Measurements from ENCODE around the gene HECA.

- TF ChIP-seq CTCF (IDR thresholded peaks at IDR 0.05; ENCODE audit: control extremely low read depth in 1 of 3, insufficient read depth in 1 of 3, low read depth in 1 of 3, low read length in 3 of 3) (no peak), EZH2 (IDR thresholded peaks at IDR 0.05; ENCODE audit: low read depth, low read length, severe bottlenecking) (no peak), CHD1 (IDR thresholded peaks at IDR 0.05; ENCODE audit: low read depth, low read length) (no peak), EGR1 (IDR thresholded peaks at IDR 0.05; ENCODE audit: borderline replicate concordance, low read depth, low read length) (no peak), POU5F1 (IDR thresholded peaks at IDR 0.05; ENCODE audit: low read depth, low read length) (no peak), CHD2 (IDR thresholded peaks at IDR 0.05; ENCODE audit: low read length) (no peak), EP300 (IDR thresholded peaks at IDR 0.05; ENCODE audit: borderline replicate concordance in 1 of 2, low read depth in 2 of 2, low read length in 2 of 2) (no peak), JUND (IDR thresholded peaks at IDR 0.05; ENCODE audit: low read length) (no peak), POLR2AphosphoS5 (IDR thresholded peaks at IDR 0.05; ENCODE audit: low read depth, low read length) (no peak), JUN (IDR thresholded peaks at IDR 0.05; ENCODE audit: low read depth, low read length) (no peak)
Observed at GRCh38 chr6:139165324-139165723, 30.4 kb downstream of the HECA start.
